Ascending aorta (tissue), 2 donors: ENCODE measurements around the gene TSPAN18. TPM values are rescaled to one million over a fixed set of nuclear protein-coding genes. Genes with fewer than 3 reads are reported as not detected.

ENCODE experiments used
- DNase-seq, 2 donors: peaks; one replicate each; pipeline ENCODE4 v3.0.0-alpha.2; 2019; ENCODE audit warnings: low spot score in 2 of 2
- H3K27ac ChIP-seq, 2 donors: fragments of 200-600 bp; sonication (generic); one replicate each; pipeline ENCODE4 v1.5.1; 2016 to 2017; ENCODE audit warnings: mild to moderate bottlenecking in 1 of 2
- H3K27me3 ChIP-seq: fragments of 200-600 bp; sonication (generic); one replicate; pipeline ENCODE4 v1.5.1; 2017
- H3K36me3 ChIP-seq, 2 donors: fragments of 200-600 bp; sonication (generic); one replicate each; pipeline ENCODE4 v1.5.1; 2016
- H3K4me1 ChIP-seq, 2 donors: fragments of 200-600 bp; sonication (generic); one replicate each; pipeline ENCODE4 v1.5.1; 2016 to 2017; ENCODE audit warnings: mild to moderate bottlenecking in 1 of 2
- H3K4me3 ChIP-seq, 2 donors: fragments of 200-600 bp; sonication (generic); one replicate each; pipeline ENCODE4 v1.5.1; 2016 to 2017; ENCODE audit warnings: mild to moderate bottlenecking in 1 of 2
- H3K9me3 ChIP-seq, 2 donors: fragments of 200-600 bp; sonication (generic); one replicate each; pipeline ENCODE4 v1.5.1; 2016
- CTCF ChIP-seq, 3 experiments: fragments of 200-600 bp in 2 of 3; fragments of 450-650 bp in 1 of 3; sonication (generic) in 2 of 3; IDR thresholded peaks; one replicate each; pipeline ENCODE4 v1.5.1; 2016 to 2019; ENCODE audit warnings: antibody characterized with exemption in 3 of 3, mild to moderate bottlenecking in 1 of 3, moderate library complexity in 1 of 3
- intact Hi-C: fragments of 100-400 bp; cut with DNase I; formaldehyde crosslinking; loops from one replicate; pipeline ENCODE4 v1.15.1; 2023
- total RNA-seq: library from RNA; depleted of rRNA; stranded (reverse); fragments of >200 nt; gene quantifications from one replicate; pipeline ENCODE4 v1.1.0, GENCODE V29; 2016

Gene TSPAN18
- total RNA-seq, 1 donor from 2014 or later, result 21.3 TPM

- no peak overlapping the region for H3K27ac ChIP-seq
- intact Hi-C loops, result no loop called here
- no peaks in the 10 kb centered on the region for H3K27me3 ChIP-seq
- H3K36me3 ChIP-seq, result no peaks in the 10 kb centered on the region
- DNase-seq, result no peak
- no peak for TF ChIP-seq CTCF (IDR thresholded peaks at IDR 0.05)
- no peak overlapping the region for H3K4me3 ChIP-seq
- no peaks in the 10 kb centered on the region for H3K9me3 ChIP-seq
- H3K4me1 ChIP-seq, result no peaks in the 10 kb centered on the region
These were observed 106.6 kb downstream of the TSPAN18 start for GRCh38 chr11:44833221-44833876.

GRCh38 chr11:44833877-44834452 is 107.2 kb downstream of the TSPAN18 start:
- Histone ChIP-seq H3K36me3 (no peaks in the 10 kb centered on the region), H3K27me3 (no peaks in the 10 kb centered on the region), H3K4me3 (no peak overlapping the region), H3K9me3 (no peaks in the 10 kb centered on the region), H3K27ac (no peak overlapping the region), H3K4me1 (no peaks in the 10 kb centered on the region)
- intact Hi-C loops, result no loop called here
- TF ChIP-seq CTCF (IDR thresholded peaks at IDR 0.05), result no peak
- DNase-seq, result no peak

GRCh38 chr11:44834846-44835245 is 108.1 kb downstream of the TSPAN18 start:
- Histone ChIP-seq H3K27me3 (no peaks in the 10 kb centered on the region), H3K4me1 (no peaks in the 10 kb centered on the region), H3K9me3 (no peaks in the 10 kb centered on the region), H3K4me3 (no peak overlapping the region), H3K36me3 (no peaks in the 10 kb centered on the region), H3K27ac (no peak overlapping the region)
- no peak for TF ChIP-seq CTCF (IDR thresholded peaks at IDR 0.05)
- DNase-seq, result no peak
- intact Hi-C loops, result no loop called here

GRCh38 chr11:44835296-44835695 is 108.5 kb downstream of the TSPAN18 start:
- Histone ChIP-seq H3K9me3 (no peaks in the 10 kb centered on the region), H3K4me1 (no peaks in the 10 kb centered on the region), H3K27ac (no peak overlapping the region), H3K36me3 (no peaks in the 10 kb centered on the region), H3K4me3 (no peak overlapping the region), H3K27me3 (no peaks in the 10 kb centered on the region)
- intact Hi-C loops, result no loop called here
- no peak for TF ChIP-seq CTCF (IDR thresholded peaks at IDR 0.05)
- no peak for DNase-seq

- TF ChIP-seq CTCF (IDR thresholded peaks at IDR 0.05), result no peak
- H3K36me3 ChIP-seq, result no peaks in the 10 kb centered on the region
- H3K27ac ChIP-seq, result no peak overlapping the region
- no peaks in the 10 kb centered on the region for H3K27me3 ChIP-seq
- no peaks in the 10 kb centered on the region for H3K9me3 ChIP-seq
- intact Hi-C loops, result no loop called here
- no peak overlapping the region for H3K4me3 ChIP-seq
- no peaks in the 10 kb centered on the region for H3K4me1 ChIP-seq
- no peak for DNase-seq
These were observed 109.2 kb downstream of the TSPAN18 start for GRCh38 chr11:44835938-44836337.
